ENCODE data around the gene LARGE1. TPM values are rescaled to one million over a fixed set of nuclear protein-coding genes. Genes with fewer than 3 reads are reported as not detected.

The LARGE1 gene
- total RNA-seq, 1 experiment from 2014 or later = 5.8 TPM

GRCh38 chr22:33224841-33225240 is 695.4 kb downstream of the LARGE1 start:
- H3K36me3 Mint-ChIP-seq (ENCODE audit: insufficient read depth, unreplicated experiment) = no peaks in the 10 kb centered on the region
- H3K27me3 ChIP-seq (replicated peaks; ENCODE audit: control insufficient read depth, insufficient read depth, low read length) = no peaks in the 10 kb centered on the region
- intact Hi-C loops (cut with micrococcal nuclease; ENCODE audit: unreplicated experiment) = no loop called here
- no peak overlapping the region for H3K4me3 ChIP-seq (ENCODE audit: low read depth, low read length)
- no TSS peak for BruUV-seq (replicated peaks)
- no peak for DNase-seq
- H3K27me3 Mint-ChIP-seq (ENCODE audit: insufficient read depth, unreplicated experiment) = no peaks in the 10 kb centered on the region
- CTCF ChIA-PET = no interaction called here
- no peak for TF ChIP-seq CTCF (IDR thresholded peaks at IDR 0.05; ENCODE audit: insufficient read depth in 1 of 2, low read depth in 1 of 2, low read length in 1 of 2, severe bottlenecking in 1 of 2, unreplicated experiment in 1 of 2)
- no peaks in the 10 kb centered on the region; the same call in 1 of the 2 replicates for H3K4me1 ChIP-seq
- H3K27ac Mint-ChIP-seq (ENCODE audit: unreplicated experiment) = no peak overlapping the region
- no peaks in the 10 kb centered on the region for H3K36me3 ChIP-seq (ENCODE audit: control insufficient read depth, insufficient read depth, low read length)
- H3K9me3 Mint-ChIP-seq (ENCODE audit: unreplicated experiment) = peaks cover 17% of the 10 kb centered on the region
- peaks cover 11% of the 10 kb centered on the region for H3K9me3 ChIP-seq
- H3K4me1 Mint-ChIP-seq (ENCODE audit: low read depth, unreplicated experiment) = no peaks in the 10 kb centered on the region
- H3K4me3 Mint-ChIP-seq (ENCODE audit: unreplicated experiment) = no peak overlapping the region
- POLR2A ChIA-PET = no interaction called here

Small RNA genes lying within 50 kb of the gene (microRNA-seq; reads per million reads assigned to microRNA genes)
- not detected for gene MIR4764
